WI38 (cell line): Measurements from ENCODE around the gene OR2AE1.

Experiments
- H3K4me3 ChIP-seq: 2 replicates; pipeline ENCODE4 v1.5.1; 2011; ENCODE audit warnings: low read depth, mild to moderate bottlenecking, control low read depth, low read length
- CTCF ChIP-seq: IDR thresholded peaks from 2 replicates; pipeline ENCODE4 v1.5.1; 2012; ENCODE audit warnings: low read depth, mild to moderate bottlenecking, control low read depth, low read length

The OR2AE1 gene

GRCh38 chr7:99848420-99849216, 28.2 kb downstream of the OR2AE1 start:
- no peak for TF ChIP-seq CTCF
- no peak overlapping the region for H3K4me3 ChIP-seq

GRCh38 chr7:99844328-99844727, 32.5 kb downstream of the OR2AE1 start:
- no peak for TF ChIP-seq CTCF
- H3K4me3 ChIP-seq, result no peak overlapping the region

DNA sequence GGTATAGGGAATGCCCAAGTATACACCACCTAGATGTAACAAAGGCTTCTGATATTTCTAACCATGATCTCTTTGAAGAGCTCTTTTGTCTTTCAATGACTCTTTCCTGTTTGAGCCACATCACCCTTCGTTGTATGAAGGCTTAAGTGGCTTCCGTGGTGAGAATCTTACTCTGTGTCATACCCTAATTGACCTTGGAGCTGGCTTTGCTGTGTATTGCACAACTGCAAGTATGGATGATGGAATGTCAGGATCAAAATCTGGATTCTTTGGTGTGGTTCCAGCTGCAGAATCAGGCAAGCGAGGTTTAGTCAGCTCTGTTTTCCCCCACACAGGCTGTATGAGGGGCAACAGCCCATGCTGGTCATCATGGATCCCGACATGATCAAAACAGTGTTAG, 33.0 kb downstream of the OR2AE1 start:
- H3K4me3 ChIP-seq, result no peak overlapping the region
- TF ChIP-seq CTCF, result no peak

- H3K4me3 ChIP-seq, result no peak overlapping the region
- no peak for TF ChIP-seq CTCF
Measured at GRCh38 chr7:99842926-99843325, 33.9 kb downstream of the OR2AE1 start.

- TF ChIP-seq CTCF, result no peak
- no peak overlapping the region for H3K4me3 ChIP-seq
Measured at GRCh38 chr7:99840136-99840869, 36.5 kb downstream of the OR2AE1 start.

DNA sequence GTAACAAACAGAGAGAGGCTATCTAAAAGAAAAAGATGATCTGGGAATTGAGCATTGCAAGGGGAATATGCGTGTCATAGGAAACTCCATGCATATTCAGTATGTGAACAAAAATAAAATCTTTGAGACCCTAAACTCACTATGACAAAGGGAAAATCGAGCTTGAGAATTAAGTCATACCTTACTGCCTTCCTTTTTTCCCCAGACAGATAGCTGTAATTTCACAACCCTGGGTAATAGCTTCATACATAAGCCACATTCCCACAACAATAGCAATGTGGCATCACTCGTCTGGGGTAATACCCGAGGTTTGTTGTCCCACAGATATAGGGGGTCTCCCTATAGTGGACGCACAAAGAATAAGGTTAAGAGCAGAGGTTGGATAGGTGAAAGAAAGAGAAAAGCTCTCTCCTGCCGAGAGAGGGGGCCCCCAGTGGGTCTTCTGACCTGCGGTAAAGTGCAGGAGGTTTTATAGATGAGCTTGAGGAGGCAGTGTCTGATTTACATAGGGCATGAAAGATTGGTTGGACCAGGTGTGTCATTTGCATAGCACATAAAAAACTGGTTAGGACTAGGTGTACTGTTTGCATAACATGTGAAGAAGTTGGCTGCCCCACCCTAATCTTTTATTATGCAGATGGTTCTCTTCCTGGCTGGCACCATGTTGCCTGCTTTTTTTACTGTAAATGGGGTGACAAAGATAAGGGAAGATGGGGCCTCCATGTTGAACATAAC, 37.4 kb downstream of the OR2AE1 start:
- TF ChIP-seq CTCF, result no peak
- no peak overlapping the region for H3K4me3 ChIP-seq
